ENCODE results near the gene PNMA1.

The PNMA1 gene

DNA sequence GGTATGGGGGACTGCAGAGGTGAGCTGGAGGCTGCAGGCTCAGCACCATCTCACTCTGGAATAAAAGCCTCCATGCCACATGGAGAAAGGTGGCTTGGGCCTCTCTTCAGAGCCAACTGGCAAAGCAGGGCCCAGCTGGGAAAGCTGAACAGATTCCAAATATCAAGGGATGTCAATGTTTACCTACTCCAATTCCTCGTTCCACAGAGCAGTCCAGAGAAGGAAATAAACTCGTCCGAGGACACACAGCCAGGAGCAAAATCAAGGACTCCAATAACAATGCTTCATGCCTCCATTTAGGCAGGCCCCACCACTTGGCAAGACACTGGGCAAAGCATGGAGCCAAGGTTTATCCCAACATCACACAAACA, 36.3 kb upstream of the PNMA1 start:
- no peak for DNase-seq (ENCODE audit: low read depth)

DNA sequence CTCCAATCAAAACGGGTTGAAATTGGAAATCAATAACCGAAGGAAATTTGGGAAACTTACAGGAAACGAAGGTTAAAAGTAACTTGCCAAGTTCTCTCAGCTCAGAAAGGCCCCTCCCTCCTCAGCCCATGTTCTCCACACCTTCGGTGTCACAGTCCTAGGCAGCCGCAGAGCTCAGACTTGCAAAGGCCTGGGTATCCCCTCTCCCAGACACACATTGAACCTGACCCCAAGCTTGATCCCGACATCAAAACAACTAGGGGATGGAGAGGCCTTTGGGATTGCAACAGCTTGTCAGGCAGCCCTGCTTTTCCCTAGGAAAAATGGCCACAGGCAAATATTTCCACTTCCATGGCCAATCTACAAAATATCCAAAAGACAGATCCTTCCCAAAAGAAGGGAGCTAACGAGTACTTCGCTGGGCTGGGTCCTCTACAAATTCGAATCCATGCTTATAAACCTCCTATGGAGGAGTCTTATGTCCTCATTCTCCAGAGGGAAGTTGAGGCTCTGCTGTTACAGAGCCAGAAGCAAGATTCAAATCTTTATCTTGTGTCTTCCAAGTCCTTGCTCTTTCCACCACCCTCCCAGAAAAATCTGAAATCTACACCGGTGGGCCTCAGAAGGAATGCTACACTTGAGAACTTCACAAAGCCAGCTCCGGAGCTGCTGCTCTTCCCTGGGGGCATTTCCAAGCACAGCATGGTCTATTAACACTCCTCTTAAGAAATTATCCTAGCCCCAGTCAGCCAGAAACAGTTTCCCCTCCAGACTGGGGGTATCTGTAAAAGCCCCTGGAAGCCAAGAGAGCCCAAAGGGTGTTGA, 35.7 kb upstream of the PNMA1 start:
- no peak for DNase-seq (ENCODE audit: low read depth)

DNA sequence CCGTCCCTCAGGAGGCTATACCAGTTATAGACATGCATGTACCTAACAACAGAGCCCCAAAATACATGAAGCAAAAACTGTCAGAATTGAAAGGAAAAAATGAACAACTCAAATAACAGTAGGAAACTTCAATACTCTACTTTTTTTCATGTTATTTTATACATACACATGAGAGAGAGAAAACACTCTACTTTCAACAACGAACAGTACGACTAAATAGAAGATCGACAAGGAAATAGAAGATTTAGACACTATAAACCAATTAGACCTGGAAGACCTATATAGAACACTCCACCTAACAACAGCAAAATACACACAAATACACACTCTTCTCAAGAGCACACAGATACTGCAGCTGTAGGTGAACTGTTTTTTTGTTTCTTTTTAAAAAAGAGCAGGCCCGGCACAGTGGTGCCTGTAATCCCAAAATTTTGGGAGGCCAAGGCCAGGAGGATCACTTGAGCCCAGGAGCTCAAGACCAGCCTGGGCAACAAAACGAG, 34.7 kb upstream of the PNMA1 start:
- no peak for DNase-seq (ENCODE audit: low read depth)

- DNase-seq (ENCODE audit: low read depth), result no peak
Measured at GRCh38 chr14:73747379-73748211, 33.4 kb upstream of the PNMA1 start.

DNA sequence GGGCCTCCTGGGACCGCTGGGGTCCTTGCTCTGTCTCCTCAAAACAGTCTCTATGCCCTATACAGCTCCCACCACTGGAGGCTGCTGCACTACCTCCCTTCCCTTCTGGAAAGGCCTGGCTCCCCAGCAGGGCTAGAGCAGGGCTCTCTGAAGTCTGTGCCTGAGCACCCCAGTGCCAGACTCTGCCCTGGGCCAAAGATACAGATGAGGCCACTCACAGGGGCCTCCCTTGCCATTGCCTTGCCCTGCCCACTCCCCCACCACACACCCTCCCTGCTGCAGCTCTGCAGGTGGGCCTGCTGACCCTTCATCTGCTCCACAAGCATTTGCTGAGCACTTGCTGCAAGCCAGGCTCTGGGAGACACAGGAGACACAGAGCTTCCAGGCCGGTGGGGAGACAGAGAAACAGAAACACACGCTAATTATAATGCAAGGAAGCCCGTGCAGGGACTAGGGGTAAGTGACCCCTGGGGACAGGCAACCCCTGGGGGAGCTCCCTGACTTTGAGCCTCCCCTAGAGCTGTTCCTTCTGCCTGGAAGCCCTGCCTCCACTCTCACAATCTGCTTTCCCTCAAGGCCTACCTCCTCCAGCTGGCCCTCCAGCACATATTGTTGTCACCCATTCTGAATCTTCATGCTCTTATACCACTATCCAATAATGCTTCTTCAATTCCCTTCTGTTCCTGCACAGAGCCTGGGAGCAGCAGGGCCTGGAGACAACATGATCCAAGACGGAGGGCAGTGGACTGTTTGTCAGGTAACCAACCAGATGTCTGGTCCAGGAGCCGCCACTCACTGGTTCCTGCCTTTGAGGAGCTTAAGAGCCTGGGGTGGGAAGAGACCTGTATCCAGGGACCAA, 32.6 kb upstream of the PNMA1 start:
- DNase-seq (ENCODE audit: low read depth), result no peak

DNA sequence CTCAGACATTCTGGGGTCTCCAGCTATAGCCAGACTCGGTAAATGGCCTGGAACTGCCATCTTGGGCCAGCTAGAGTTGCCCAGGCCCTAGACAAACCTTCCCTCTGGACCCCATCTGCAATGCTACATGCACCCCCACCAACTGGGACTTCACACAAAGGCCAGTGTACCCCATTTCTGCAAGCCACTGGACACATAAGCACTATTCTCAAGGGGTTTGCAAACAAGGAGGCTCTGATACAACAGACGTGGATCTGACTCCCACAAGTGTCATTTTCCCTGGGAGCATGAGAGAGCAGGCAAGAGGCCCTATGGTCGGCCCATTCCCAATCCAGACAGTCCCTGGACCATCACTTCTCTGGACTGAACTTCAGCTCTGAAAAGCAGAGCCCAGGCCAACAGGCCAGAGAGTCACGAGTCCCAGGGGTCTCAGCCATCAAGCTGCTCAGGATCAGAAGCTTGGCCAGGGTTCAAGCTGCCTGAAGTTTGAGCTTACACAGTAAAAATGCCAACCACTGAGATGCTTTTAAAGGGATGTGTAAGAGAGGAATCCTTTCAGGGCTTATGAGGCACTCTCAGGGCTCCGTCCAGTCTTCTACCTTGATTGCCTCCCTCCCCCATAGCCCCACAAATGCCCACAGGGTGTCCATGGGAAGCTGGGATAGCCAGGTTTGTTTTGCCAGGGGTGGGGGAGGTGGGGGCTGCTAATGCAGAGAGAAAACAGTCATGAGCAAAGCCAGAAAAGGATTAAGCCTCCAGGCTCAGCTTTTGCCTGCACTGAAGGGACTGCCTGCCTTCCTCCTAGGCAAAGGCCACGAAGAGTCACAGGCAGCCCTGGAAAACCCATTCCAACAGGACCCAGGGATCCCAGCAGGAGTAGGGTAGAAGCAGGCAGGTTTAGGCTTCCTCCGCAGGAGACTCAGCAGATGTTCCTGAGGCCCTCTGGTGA, 31.7 kb upstream of the PNMA1 start:
- no peak for DNase-seq (ENCODE audit: low read depth)

DNA sequence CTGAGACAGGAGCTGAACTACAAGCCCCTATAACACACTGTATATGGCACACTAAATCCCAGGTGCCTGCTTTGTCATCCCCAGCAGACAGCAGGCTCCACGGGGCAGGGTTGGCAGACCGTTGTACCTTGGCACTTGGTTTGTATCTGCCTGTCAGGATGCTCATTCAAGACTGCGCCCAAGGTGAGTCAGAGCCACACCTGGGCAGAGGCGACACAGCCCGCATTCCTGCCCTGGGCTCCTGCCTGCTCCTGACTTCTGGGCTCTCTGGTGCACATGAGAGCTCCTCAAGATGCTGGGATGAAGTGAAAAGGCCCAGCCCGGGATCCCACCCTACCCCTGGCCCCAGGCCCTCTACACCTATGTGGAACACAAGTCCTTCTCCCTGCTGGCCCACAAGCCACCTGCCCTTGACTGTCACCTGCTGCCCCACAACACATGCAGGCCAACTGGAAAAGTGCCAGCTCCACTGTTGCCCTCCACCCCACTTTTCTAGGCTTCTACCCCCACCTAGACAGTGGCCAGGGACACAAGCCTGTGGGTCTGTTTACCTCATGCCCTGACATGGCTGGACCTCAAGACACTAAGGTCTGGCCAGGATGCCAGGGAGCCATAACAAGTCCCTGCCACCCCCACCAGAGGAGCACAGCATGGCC, 30.8 kb upstream of the PNMA1 start:
- DNase-seq (ENCODE audit: low read depth), result no peak

- no peak for DNase-seq (ENCODE audit: low read depth)
Measured at GRCh38 chr14:73744175-73744867, 30.1 kb upstream of the PNMA1 start.

DNA sequence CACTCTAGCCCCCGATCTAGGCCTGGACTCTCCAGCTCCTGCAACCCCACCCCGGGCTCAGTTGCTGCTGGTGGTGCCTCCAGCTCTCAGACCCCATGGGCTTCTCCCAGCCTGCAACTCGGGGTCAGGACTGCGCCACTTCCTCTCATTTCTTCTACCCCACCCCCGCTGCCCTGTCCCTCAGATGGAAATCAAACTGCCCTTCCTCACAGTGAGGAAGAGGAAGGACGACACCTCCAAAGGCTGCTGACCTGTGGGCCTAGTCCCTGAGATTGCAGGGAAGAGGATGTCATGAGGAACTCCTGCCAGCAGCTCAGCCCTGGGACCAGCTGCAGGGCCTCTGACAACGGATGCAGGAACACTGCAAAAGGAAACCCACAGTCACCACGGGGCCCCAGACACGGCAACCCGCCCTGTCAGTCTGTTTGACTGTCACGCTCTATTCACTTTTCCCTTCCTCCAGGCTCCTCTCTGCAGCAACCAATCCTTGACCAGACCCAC, 29.3 kb upstream of the PNMA1 start:
- no peak for DNase-seq (ENCODE audit: low read depth)

GRCh38 chr14:73742520-73743238, 28.5 kb upstream of the PNMA1 start:
- no peak for DNase-seq (ENCODE audit: low read depth)

DNA sequence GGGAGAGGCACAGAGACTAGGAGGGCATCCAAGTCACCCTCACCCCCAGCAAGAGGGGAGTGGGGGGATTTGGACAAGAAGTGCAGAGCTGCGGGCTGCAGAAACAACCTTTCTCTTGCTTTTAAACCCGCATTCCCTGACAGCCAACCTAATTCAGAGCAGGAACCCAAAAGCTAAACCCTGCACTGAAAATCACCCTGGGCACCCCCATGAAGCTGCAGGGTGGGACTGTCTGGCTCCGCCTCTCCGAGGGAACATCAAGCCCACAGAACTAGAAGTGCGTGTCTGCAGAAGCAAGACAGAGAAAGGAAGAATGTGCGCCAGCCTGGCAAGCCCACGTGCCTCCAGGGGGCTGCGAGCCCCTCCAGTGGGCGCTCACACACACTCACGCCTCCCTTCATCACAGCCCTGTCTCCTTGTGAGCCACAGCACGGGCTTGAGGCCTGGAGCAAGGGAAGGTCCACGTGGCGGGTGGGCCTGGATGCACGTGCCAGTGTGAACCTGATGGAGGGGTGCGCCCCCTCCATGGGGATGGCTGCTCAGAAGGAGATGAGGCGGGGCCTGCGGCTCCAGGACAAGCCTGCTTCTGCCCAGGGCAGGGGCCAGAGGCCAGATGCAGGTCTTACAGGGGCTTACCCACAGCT, 27.8 kb upstream of the PNMA1 start:
- DNase-seq (ENCODE audit: low read depth), result no peak

- DNase-seq (ENCODE audit: low read depth), result no peak
Measured at GRCh38 chr14:73741386-73741875, 27.2 kb upstream of the PNMA1 start.

- DNase-seq (ENCODE audit: low read depth), result no peak
Measured at GRCh38 chr14:73740618-73741326, 26.6 kb upstream of the PNMA1 start.

- no peak for DNase-seq (ENCODE audit: low read depth)
Measured at GRCh38 chr14:73739899-73740617, 25.9 kb upstream of the PNMA1 start.

- DNase-seq (ENCODE audit: low read depth), result no peak
Measured at GRCh38 chr14:73739174-73739898, 25.2 kb upstream of the PNMA1 start.

GRCh38 chr14:73738518-73739173, 24.5 kb upstream of the PNMA1 start:
- DNase-seq (ENCODE audit: low read depth), result no peak
